Progenitor cell of endocrine pancreas (in vitro differentiated cells): ENCODE data around the gene GBA3. TPM values are rescaled to one million over a fixed set of nuclear protein-coding genes. Genes with fewer than 3 reads are reported as not detected.
A peak's percentile ranks its signal among the peaks of the same experiment; 100 is the strongest.

Source experiments
- DNase-seq: peaks from one replicate; pipeline ENCODE4 v3.0.0; 2021; ENCODE audit warnings: low spot score; ENCODE audit not compliant: unreplicated experiment
- H3K27ac Mint-ChIP-seq: 2 replicates; pipeline ENCODE4 v1.8.0; 2021; ENCODE audit warnings: mild to moderate bottlenecking, moderate library complexity, mixed read lengths
- H3K27me3 Mint-ChIP-seq: 2 replicates; pipeline ENCODE4 v1.8.0; 2021; ENCODE audit warnings: mixed read lengths
- H3K36me3 Mint-ChIP-seq: 2 replicates; pipeline ENCODE4 v1.8.0; 2022; ENCODE audit warnings: mixed read lengths; ENCODE audit not compliant: insufficient read depth
- H3K4me1 Mint-ChIP-seq: 2 replicates; pipeline ENCODE4 v1.8.0; 2021; ENCODE audit warnings: low read depth, mixed read lengths
- H3K4me3 Mint-ChIP-seq: 2 replicates; pipeline ENCODE4 v1.8.0; 2021; ENCODE audit warnings: low read depth, mild to moderate bottlenecking, moderate library complexity, mixed read lengths
- H3K9me3 Mint-ChIP-seq: 2 replicates; pipeline ENCODE4 v1.8.0; 2021; ENCODE audit warnings: low read depth, mixed read lengths
- CTCF ChIP-seq: fragments of 200-600 bp; sonication (generic); IDR thresholded peaks from one replicate; pipeline ENCODE4 v1.5.0; 2021; ENCODE audit warnings: antibody characterized with exemption, mild to moderate bottlenecking; ENCODE audit not compliant: unreplicated experiment
- total RNA-seq: library from RNA; stranded (reverse); gene quantifications from 2 replicates; pipeline ENCODE4 v1.2.1, GENCODE V29; 2021

Gene GBA3
- total RNA-seq, 1 donor from 2014 or later = 0.29 TPM

- Mint-ChIP-seq H3K4me1 (peaks cover 21% of the 10 kb centered on the region), H3K27ac (peak overlapping the region; percentile 12), H3K27me3 (no peaks in the 10 kb centered on the region), H3K4me3 (no peak overlapping the region), H3K36me3 (no peaks in the 10 kb centered on the region), H3K9me3 (peaks cover 7% of the 10 kb centered on the region)
- no peak for TF ChIP-seq CTCF
- no peak for DNase-seq
These were observed 3.3 kb upstream of the GBA3 start for GRCh38 chr4:22689428-22689827.

GRCh38 chr4:22695029-22695428 is 2.3 kb downstream of the GBA3 start:
- Mint-ChIP-seq H3K36me3 (no peaks in the 10 kb centered on the region), H3K27me3 (no peaks in the 10 kb centered on the region), H3K9me3 (peaks cover 12% of the 10 kb centered on the region), H3K27ac (no peak overlapping the region), H3K4me1 (peaks cover 16% of the 10 kb centered on the region), H3K4me3 (no peak overlapping the region)
- TF ChIP-seq CTCF = no peak
- no peak for DNase-seq

GRCh38 chr4:22695917-22696316 is 3.2 kb downstream of the GBA3 start:
- no peak for DNase-seq
- Mint-ChIP-seq H3K4me1 (peaks cover 16% of the 10 kb centered on the region), H3K27ac (no peak overlapping the region), H3K4me3 (no peak overlapping the region), H3K36me3 (no peaks in the 10 kb centered on the region), H3K9me3 (peaks cover 12% of the 10 kb centered on the region), H3K27me3 (no peaks in the 10 kb centered on the region)
- no peak for TF ChIP-seq CTCF

GRCh38 chr4:22703912-22704311 is 11.2 kb downstream of the GBA3 start:
- no peaks in the 10 kb centered on the region for H3K4me1 Mint-ChIP-seq
- no peak overlapping the region for H3K27ac Mint-ChIP-seq
- no peak for TF ChIP-seq CTCF
- no peaks in the 10 kb centered on the region for H3K36me3 Mint-ChIP-seq
- H3K9me3 Mint-ChIP-seq = peaks cover 3% of the 10 kb centered on the region
- no peaks in the 10 kb centered on the region for H3K27me3 Mint-ChIP-seq
- no peak overlapping the region for H3K4me3 Mint-ChIP-seq
- no peak for DNase-seq

- no peaks in the 10 kb centered on the region for H3K36me3 Mint-ChIP-seq
- H3K27ac Mint-ChIP-seq = no peak overlapping the region
- no peak for TF ChIP-seq CTCF
- H3K4me3 Mint-ChIP-seq = no peak overlapping the region
- no peak for DNase-seq
- no peaks in the 10 kb centered on the region for H3K27me3 Mint-ChIP-seq
- no peaks in the 10 kb centered on the region for H3K9me3 Mint-ChIP-seq
- peaks cover 2% of the 10 kb centered on the region for H3K4me1 Mint-ChIP-seq
These were observed 14.7 kb downstream of the GBA3 start for GRCh38 chr4:22707390-22707789.

- H3K4me3 Mint-ChIP-seq = no peak overlapping the region
- no peak for DNase-seq
- peaks cover 2% of the 10 kb centered on the region for H3K4me1 Mint-ChIP-seq
- H3K27ac Mint-ChIP-seq = no peak overlapping the region
- no peaks in the 10 kb centered on the region for H3K36me3 Mint-ChIP-seq
- H3K27me3 Mint-ChIP-seq = no peaks in the 10 kb centered on the region
- no peak for TF ChIP-seq CTCF
- no peaks in the 10 kb centered on the region for H3K9me3 Mint-ChIP-seq
These were observed 16.2 kb downstream of the GBA3 start for GRCh38 chr4:22708961-22709360.
